Mesenchymal stem cell (in vitro differentiated cells and primary cell): Measurements from ENCODE around the gene DHX30.

Experiments
- DNase-seq: peaks from one replicate; pipeline ENCODE4 v3.0.0-alpha.2; 2013
- H2AFZ ChIP-seq: one replicate; pipeline ENCODE4 v1.6.1; 2013; ENCODE audit warnings: low read depth, mild to moderate bottlenecking, control low read depth, inconsistent platforms, low read length, moderate library complexity
- H2AK5ac ChIP-seq: 2 replicates; pipeline ENCODE4 v1.6.1; 2013; ENCODE audit warnings: low read length, moderate library complexity, mild to moderate bottlenecking, inconsistent platforms; ENCODE audit not compliant: severe bottlenecking
- H2BK120ac ChIP-seq: one replicate; pipeline ENCODE4 v1.6.1; 2013; ENCODE audit warnings: low read depth, mild to moderate bottlenecking, inconsistent platforms, low read length, moderate library complexity
- H2BK12ac ChIP-seq, 2 experiments: one replicate each; pipeline ENCODE4 v1.6.1; 2013; ENCODE audit warnings: inconsistent platforms in 2 of 2, low read length in 2 of 2, mild to moderate bottlenecking in 2 of 2, moderate library complexity in 2 of 2, control low read depth in 1 of 2
- H2BK15ac ChIP-seq: one replicate; pipeline ENCODE4 v1.6.1; 2013; ENCODE audit warnings: mild to moderate bottlenecking, low read depth, inconsistent platforms; ENCODE audit not compliant: poor library complexity, severe bottlenecking
- H2BK5ac ChIP-seq: 2 replicates; pipeline ENCODE4 v1.6.1; 2013; ENCODE audit warnings: low read depth, mild to moderate bottlenecking, low read length, control low read depth, inconsistent platforms; ENCODE audit not compliant: poor library complexity, severe bottlenecking
- H3K14ac ChIP-seq, 2 experiments: one replicate each; pipeline ENCODE4 v1.6.1; 2013; ENCODE audit warnings: inconsistent platforms in 2 of 2, low read length in 2 of 2, control low read depth in 1 of 2, mild to moderate bottlenecking in 1 of 2, moderate library complexity in 1 of 2
- H3K18ac ChIP-seq, 2 experiments: one replicate each; pipeline ENCODE4 v1.6.1; 2013; ENCODE audit warnings: inconsistent platforms in 2 of 2, low read length in 2 of 2, control low read depth in 1 of 2, low read depth in 1 of 2, mild to moderate bottlenecking in 1 of 2
- H3K23ac ChIP-seq, 2 experiments: one replicate each; pipeline ENCODE4 v1.6.1; 2013; ENCODE audit warnings: inconsistent platforms in 2 of 2, low read length in 2 of 2, mild to moderate bottlenecking in 2 of 2, moderate library complexity in 2 of 2, control low read depth in 1 of 2
- H3K27ac ChIP-seq: 2 replicates; pipeline ENCODE4 v1.5.1; 2013; ENCODE audit warnings: mild to moderate bottlenecking, moderate library complexity, low read length, control low read depth, inconsistent platforms; ENCODE audit not compliant: poor library complexity, severe bottlenecking
- H3K27me3 ChIP-seq, 2 experiments: 2 replicates each; pipeline versions ENCODE4 v1.6.1 to v1.7.0; 2013; ENCODE audit warnings: low read length in 2 of 2, mild to moderate bottlenecking in 2 of 2, moderate library complexity in 2 of 2, control low read depth in 1 of 2, inconsistent platforms in 1 of 2; ENCODE audit not compliant: control insufficient read depth in 1 of 2, insufficient read depth in 1 of 2
- H3K36me3 ChIP-seq, 2 experiments: 2 replicates each; pipeline versions ENCODE4 v1.6.1 to v1.7.0; 2013; ENCODE audit warnings: low read length in 2 of 2, control low read depth in 1 of 2, inconsistent platforms in 1 of 2, low read depth in 1 of 2, mild to moderate bottlenecking in 1 of 2; ENCODE audit not compliant: insufficient read depth in 2 of 2, control insufficient read depth in 1 of 2
- H3K4ac ChIP-seq, 2 experiments: one replicate each; pipeline ENCODE4 v1.6.1; 2013; ENCODE audit warnings: inconsistent platforms in 2 of 2, low read length in 2 of 2, mild to moderate bottlenecking in 2 of 2, moderate library complexity in 2 of 2, control low read depth in 1 of 2, low read depth in 1 of 2
- H3K4me1 ChIP-seq: 2 replicates; pipeline ENCODE4 v1.6.1; 2013; ENCODE audit warnings: low read depth, low read length, control low read depth; ENCODE audit not compliant: control insufficient read depth, insufficient read depth
- H3K4me2 ChIP-seq: 2 replicates; pipeline ENCODE4 v1.6.1; 2013; ENCODE audit warnings: low read length, mild to moderate bottlenecking, inconsistent platforms; ENCODE audit not compliant: poor library complexity, severe bottlenecking
- H3K4me3 ChIP-seq, 2 experiments: 2 replicates each; pipeline versions ENCODE4 v1.5.1 to v1.7.0; 2013; ENCODE audit warnings: low read length in 2 of 2, mild to moderate bottlenecking in 2 of 2, control low read depth in 1 of 2, low read depth in 1 of 2; ENCODE audit not compliant: insufficient read depth in 1 of 2
- H3K79me1 ChIP-seq: replicated peaks from 2 replicates; pipeline ENCODE4 v1.6.1; 2013; ENCODE audit warnings: mild to moderate bottlenecking, control low read depth, low read length, inconsistent platforms; ENCODE audit not compliant: poor library complexity, severe bottlenecking
- H3K9ac ChIP-seq: 2 replicates; pipeline ENCODE4 v1.7.0; 2013; ENCODE audit warnings: mild to moderate bottlenecking, low read length, moderate library complexity
- H3K9me3 ChIP-seq: 2 replicates; pipeline ENCODE4 v1.7.0; 2013; ENCODE audit warnings: mild to moderate bottlenecking, low read length; ENCODE audit not compliant: control insufficient read depth
- H4K8ac ChIP-seq: one replicate; pipeline ENCODE4 v1.6.1; 2013; ENCODE audit warnings: inconsistent platforms, mild to moderate bottlenecking, low read length, moderate library complexity
- H4K91ac ChIP-seq: one replicate; pipeline ENCODE4 v1.6.1; 2013; ENCODE audit warnings: mild to moderate bottlenecking, low read length, inconsistent platforms
- WGBS: methylation state at CpG from one replicate; pipeline ENCODE4 v1.1.7; 2013; ENCODE audit warnings: mixed read lengths; 5-methylcytosine and 5-hydroxymethylcytosine counted together

DHX30 gene

GRCh38 chr3:47890828-47891612 lies 88.1 kb downstream of the DHX30 start:
- no peaks in the 10 kb centered on the region for H3K9me3 ChIP-seq
- no peak overlapping the region for H3K4me2 ChIP-seq
- H3K14ac ChIP-seq: no peak overlapping the region
- H3K4me3 ChIP-seq: peak overlapping the region in 1 of 2 experiments; percentile 12
- DNase-seq: peak; percentile 41
- H3K4ac ChIP-seq: peak overlapping the region in 1 of 2 experiments; percentile 18
- peaks cover 37 to 65% of the 10 kb centered on the region in 2 experiments for H3K36me3 ChIP-seq
- no peaks in the 10 kb centered on the region for H3K27me3 ChIP-seq
- H3K9ac ChIP-seq: peak overlapping the region; percentile 57
- H2BK5ac ChIP-seq: no peak overlapping the region
- H4K91ac ChIP-seq: peak overlapping the region; percentile 67
- H2BK120ac ChIP-seq: no peak overlapping the region
- H2AFZ ChIP-seq: no peak overlapping the region
- WGBS: 58% methylated on average over 10 of the region's 10 CpGs
- H2BK15ac ChIP-seq: no peak overlapping the region
- H3K27ac ChIP-seq: no peak overlapping the region
- peak overlapping the region in 1 of 2 experiments; percentile 11 for H3K18ac ChIP-seq
- H3K4me1 ChIP-seq: no peaks in the 10 kb centered on the region
- H2BK12ac ChIP-seq: no peak overlapping the region
- H4K8ac ChIP-seq: peak overlapping the region; percentile 51
- H3K79me1 ChIP-seq: peaks cover 49% of the 10 kb centered on the region
- H2AK5ac ChIP-seq: no peak overlapping the region
- no peak overlapping the region for H3K23ac ChIP-seq

DNA sequence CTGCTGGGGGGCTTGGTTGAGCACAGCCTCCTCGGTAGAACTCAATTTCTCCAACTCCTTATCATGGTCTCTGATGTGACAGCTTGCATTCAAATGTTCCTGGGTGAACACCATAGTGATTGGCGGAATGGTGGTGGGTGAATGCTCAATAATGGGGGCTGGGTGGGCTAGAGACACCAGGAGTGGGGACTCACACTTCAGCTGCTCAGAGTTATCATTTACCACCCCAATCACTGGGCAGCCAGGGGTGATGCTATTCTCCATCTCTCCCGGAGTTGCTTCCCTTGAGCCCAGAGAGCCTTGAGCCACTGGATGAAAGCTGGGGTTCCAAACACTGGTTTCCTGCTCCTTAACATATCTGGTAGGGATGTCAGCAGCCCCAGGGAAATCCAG lies 88.7 kb downstream of the DHX30 start:
- Histone ChIP-seq H3K4me2 (no peak overlapping the region), H3K14ac (no peak overlapping the region), H3K4ac (peak overlapping the region in 1 of 2 experiments; percentile 18), H3K18ac (no peak overlapping the region), H3K23ac (no peak overlapping the region), H2BK15ac (no peak overlapping the region), H3K79me1 (peaks cover 46% of the 10 kb centered on the region), H2BK12ac (no peak overlapping the region), H4K91ac (no peak overlapping the region), H3K27ac (no peak overlapping the region), H3K27me3 (no peaks in the 10 kb centered on the region), H2BK120ac (no peak overlapping the region), H3K4me3 (no peak overlapping the region), H2AFZ (no peak overlapping the region), H3K4me1 (no peaks in the 10 kb centered on the region), H2AK5ac (no peak overlapping the region), H4K8ac (no peak overlapping the region), H3K9ac (no peak overlapping the region), H3K36me3 (peaks cover 34 to 62% of the 10 kb centered on the region in 2 experiments), H2BK5ac (no peak overlapping the region), H3K9me3 (no peaks in the 10 kb centered on the region)
- WGBS: 100% methylated on average over 3 of the region's 3 CpGs
- no peak for DNase-seq

DNA sequence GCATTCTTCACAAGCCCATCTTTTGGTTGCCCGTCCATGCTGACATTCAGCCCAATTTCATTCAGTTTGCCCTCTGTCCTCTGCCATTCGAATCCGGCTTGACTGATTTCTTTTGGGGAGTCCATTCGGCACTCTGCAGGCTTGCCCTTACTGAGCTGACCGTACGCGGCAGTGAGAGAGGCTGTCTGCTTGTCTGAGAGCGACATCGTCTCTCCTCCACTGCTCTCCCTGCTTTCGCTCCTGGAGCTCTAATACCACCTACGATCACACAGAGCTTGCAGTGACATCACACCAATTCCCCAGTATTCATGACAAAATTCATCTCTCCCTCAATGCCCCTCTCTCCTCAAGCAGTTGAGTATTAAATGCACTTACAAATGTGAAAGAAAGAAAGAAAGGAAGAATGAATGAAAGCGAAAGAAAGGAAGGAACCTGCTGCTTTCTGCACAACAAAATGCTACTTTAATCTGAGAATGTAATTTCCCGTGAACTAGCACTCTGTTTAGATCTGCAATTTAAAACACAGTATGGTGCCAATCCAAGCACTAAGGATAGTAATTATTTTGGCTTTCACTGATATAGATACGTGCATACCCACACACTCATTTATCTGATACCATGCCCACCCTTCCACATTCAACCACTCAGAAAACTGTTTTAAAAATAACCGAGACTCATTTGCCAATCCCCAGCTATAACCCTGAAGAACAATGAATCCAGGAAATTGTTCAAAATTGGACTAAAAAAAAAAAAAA lies 89.5 kb downstream of the DHX30 start:
- H2BK120ac ChIP-seq: no peak overlapping the region

GRCh38 chr3:47895241-47895640 lies 92.3 kb downstream of the DHX30 start:
- H3K9ac ChIP-seq: no peak overlapping the region
- H3K79me1 ChIP-seq: peaks cover 41% of the 10 kb centered on the region
- no peaks in the 10 kb centered on the region for H3K9me3 ChIP-seq
- H4K8ac ChIP-seq: no peak overlapping the region
- no peak overlapping the region for H2BK12ac ChIP-seq
- no peak overlapping the region for H2AK5ac ChIP-seq
- H3K23ac ChIP-seq: no peak overlapping the region
- no peak overlapping the region for H3K14ac ChIP-seq
- H3K4me1 ChIP-seq: no peaks in the 10 kb centered on the region
- no peak overlapping the region for H3K27ac ChIP-seq
- no peak overlapping the region for H3K4me2 ChIP-seq
- no peak overlapping the region for H3K18ac ChIP-seq
- no peak overlapping the region for H3K4me3 ChIP-seq
- no peak overlapping the region for H4K91ac ChIP-seq
- H3K36me3 ChIP-seq: peaks cover 35 to 74% of the 10 kb centered on the region in 2 experiments
- H3K27me3 ChIP-seq: no peaks in the 10 kb centered on the region
- H2BK15ac ChIP-seq: no peak overlapping the region
- H2AFZ ChIP-seq: no peak overlapping the region
- DNase-seq: no peak
- no peak overlapping the region for H2BK120ac ChIP-seq
- 95% methylated on average over 2 of the region's 3 CpGs for WGBS
- no peak overlapping the region for H2BK5ac ChIP-seq
- H3K4ac ChIP-seq: no peak overlapping the region

More for the DNA sequence above, 89.5 kb downstream of the DHX30 start:
- DNase-seq: no peak
- H3K4ac ChIP-seq: no peak overlapping the region
- H3K23ac ChIP-seq: no peak overlapping the region
- WGBS: 97% methylated on average over 12 of the region's 15 CpGs
- no peak overlapping the region for H2AFZ ChIP-seq
- H2BK15ac ChIP-seq: no peak overlapping the region
- H4K8ac ChIP-seq: no peak overlapping the region
- no peak overlapping the region for H3K4me3 ChIP-seq
- H3K79me1 ChIP-seq: peaks cover 45% of the 10 kb centered on the region
- H3K9ac ChIP-seq: no peak overlapping the region
- H3K36me3 ChIP-seq: peaks cover 30 to 69% of the 10 kb centered on the region in 2 experiments
- H3K18ac ChIP-seq: no peak overlapping the region
- no peak overlapping the region for H3K27ac ChIP-seq
- H3K27me3 ChIP-seq: no peaks in the 10 kb centered on the region
- H2AK5ac ChIP-seq: no peak overlapping the region
- no peaks in the 10 kb centered on the region for H3K4me1 ChIP-seq
- H3K14ac ChIP-seq: no peak overlapping the region
- H3K4me2 ChIP-seq: no peak overlapping the region
- H3K9me3 ChIP-seq: no peaks in the 10 kb centered on the region
- H2BK12ac ChIP-seq: no peak overlapping the region
- no peak overlapping the region for H2BK5ac ChIP-seq
- no peak overlapping the region for H4K91ac ChIP-seq
